ENCODE measurements around the gene LRRC56.

GRCh38 chr11:560305-561147 lies 23.2 kb downstream of the LRRC56 start, which contains the start of the genes LMNTD2 and RASSF7:
- TF ChIP-seq EZH2 (IDR thresholded peaks at IDR 0.05; ENCODE audit: borderline replicate concordance, low read depth, low read length, poor library complexity, severe bottlenecking) (no peak), CTCF (conservative IDR thresholded peaks at IDR 0.05; ENCODE audit: low read depth, low read length) (no peak)

Measured in A673 (cell line).